ENCODE results near the gene ZNF662.

DNA sequence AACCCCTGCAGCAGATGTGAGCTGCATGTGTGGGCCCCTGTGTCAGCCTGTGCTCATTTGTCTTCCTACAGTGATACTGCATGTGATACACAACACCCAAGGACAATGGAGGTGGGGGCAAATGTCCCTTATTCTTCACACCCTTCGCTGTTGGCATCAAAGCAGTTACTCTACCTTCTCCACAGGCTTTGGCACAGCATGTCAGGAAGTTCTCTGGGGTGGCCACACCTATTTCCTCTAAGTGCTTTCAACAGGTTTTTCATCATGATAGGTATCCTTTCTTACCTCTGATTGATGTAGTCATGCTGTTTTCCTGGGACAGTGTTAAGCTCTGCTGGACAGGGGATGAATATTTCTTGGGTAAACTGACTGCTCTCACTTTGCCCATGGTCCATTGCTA lies 29.5 kb downstream of the ZNF662 start:
- TF ChIP-seq GATA2 (IDR thresholded peaks at IDR 0.05; ENCODE audit: low read depth, low read length), result no peak
- no peak for TF ChIP-seq GATA3 (IDR thresholded peaks at IDR 0.05; ENCODE audit: low read depth, low read length)
